CD4-positive, alpha-beta T cell (primary cell): ENCODE results near the gene P2RX4. TPM values are rescaled to one million over a fixed set of nuclear protein-coding genes. Genes with fewer than 3 reads are reported as not detected.

Experiments used
- ATAC-seq: fragments of 200-7000 bp; cut with Tn5 transposase; one replicate; pipeline ENCODE4 v1.10.0; 2022; ENCODE audit warnings: mild to moderate bottlenecking; ENCODE audit not compliant: poor library complexity
- CTCF ChIA-PET: fragments of 350-600 bp; sonication (Branson Sonifier 250); formaldehyde crosslinking; loops from one replicate; lab custom pipeline; 2021; ENCODE audit warnings: antibody characterized with exemption, inconsistent platforms; lab: Charles Lee
- POLR2A ChIA-PET: fragments of 350-600 bp; sonication (Branson Sonifier 250); formaldehyde crosslinking; loops from one replicate; lab custom pipeline; 2021; ENCODE audit warnings: antibody characterized with exemption, inconsistent platforms; lab: Charles Lee
- DNase-seq, 14 experiments: peaks; one replicate each; pipeline ENCODE4 v3.0.0-alpha.2; 2013 to 2020; ENCODE audit warnings: mixed read lengths in 2 of 14
- H3K27ac ChIP-seq, 2 donors: one replicate each; pipeline versions ENCODE4 v1.5.1 to v1.7.0; 2013; ENCODE audit warnings: low read length in 2 of 2, low read depth in 1 of 2, mild to moderate bottlenecking in 1 of 2
- H3K27me3 ChIP-seq, 2 experiments: 1 replicate in 1 of 2; 2 replicates in 1 of 2; pipeline versions ENCODE4 v1.6.1 to v1.7.0; 2013; ENCODE audit warnings: low read length in 2 of 2, control low read depth in 1 of 2, mild to moderate bottlenecking in 1 of 2, moderate library complexity in 1 of 2; ENCODE audit not compliant: insufficient read depth in 2 of 2, control insufficient read depth in 1 of 2
- H3K36me3 ChIP-seq: one replicate; pipeline ENCODE4 v1.6.1; 2013; ENCODE audit warnings: low read length, control low read depth; ENCODE audit not compliant: insufficient read depth
- H3K4me1 ChIP-seq: one replicate; pipeline ENCODE4 v1.6.1; 2013; ENCODE audit warnings: low read length, control low read depth; ENCODE audit not compliant: insufficient read depth
- H3K4me3 ChIP-seq: one replicate; pipeline ENCODE4 v1.5.1; 2013; ENCODE audit warnings: mild to moderate bottlenecking, low read length, moderate library complexity
- H3K9me3 ChIP-seq, 2 experiments: 1 replicate in 1 of 2; 2 replicates in 1 of 2; pipeline versions ENCODE4 v1.6.1 to v1.7.0; 2013; ENCODE audit warnings: low read length in 2 of 2, mild to moderate bottlenecking in 2 of 2, control low read depth in 1 of 2, moderate library complexity in 1 of 2; ENCODE audit not compliant: control insufficient read depth in 1 of 2, insufficient read depth in 1 of 2
- H3K27ac Mint-ChIP-seq: one replicate; pipeline ENCODE4 v1.8.0; 2020; ENCODE audit warnings: mixed read lengths
- H3K27me3 Mint-ChIP-seq: one replicate; pipeline ENCODE4 v1.8.0; 2021; ENCODE audit warnings: mixed read lengths
- H3K36me3 Mint-ChIP-seq: one replicate; pipeline ENCODE4 v1.8.0; 2021; ENCODE audit warnings: low read depth, mixed read lengths
- H3K4me1 Mint-ChIP-seq: one replicate; pipeline ENCODE4 v1.8.0; 2021; ENCODE audit warnings: low read depth, mixed read lengths
- H3K4me3 Mint-ChIP-seq: one replicate; pipeline ENCODE4 v1.8.0; 2020; ENCODE audit warnings: mild to moderate bottlenecking, mixed read lengths
- H3K9me3 Mint-ChIP-seq: one replicate; pipeline ENCODE4 v1.8.0; 2020; ENCODE audit warnings: mixed read lengths
- CTCF ChIP-seq: fragments of 200-600 bp; IDR thresholded peaks from one replicate; pipeline ENCODE4 v1.8.0; 2022; ENCODE audit warnings: antibody characterized with exemption, mild to moderate bottlenecking
- intact Hi-C, 2 experiments: fragments of 100-400 bp; cut with DNase I in 1 of 2; cut with micrococcal nuclease in 1 of 2; formaldehyde crosslinking; loops; one replicate each; pipeline versions ENCODE4 v1.15.1 to v1.9.0; 2023 to 2025; cut with DNase I, micrococcal nuclease
- total RNA-seq, 174 experiments: library from RNA in 2 of 174; stranded (reverse) in 2 of 174; gene quantifications; one replicate each; pipeline ENCODE4 v1.2.3 and lab custom pipeline; 2021 to 2026

The P2RX4 gene
- total RNA-seq, 2 experiments from 2014 or later: 36.2 to 37.4 TPM

GRCh38 chr12:121240062-121240420 is 30.1 kb downstream of the P2RX4 start:
- Mint-ChIP-seq H3K36me3 (peaks cover 26% of the 10 kb centered on the region), H3K4me3 (peak overlapping the region; percentile 90), H3K4me1 (peaks cover 51% of the 10 kb centered on the region), H3K9me3 (no peaks in the 10 kb centered on the region), H3K27me3 (no peaks in the 10 kb centered on the region), H3K27ac (peak overlapping the region; percentile 100)
- Histone ChIP-seq H3K4me3 (peak overlapping the region; percentile 47), H3K9me3 (no peaks in the 10 kb centered on the region), H3K4me1 (peaks cover 45% of the 10 kb centered on the region), H3K27ac (peak overlapping the region; percentile 86 to 88), H3K36me3 (peaks cover 31% of the 10 kb centered on the region), H3K27me3 (no peaks in the 10 kb centered on the region)
- ATAC-seq: peak; percentile 31
- no peak for DNase-seq
- no peak for TF ChIP-seq CTCF
- ChIA-PET POLR2A (interaction anchor here (0.6 to 2.9 kb wide), 12 partner anchors 10 to 949 kb away, joined by 3 to 43 read pairs (median 4); partner anchors contain the start of genes CAMKK2, P2RX4, RNF34 and RNU4-2), CTCF (interaction anchor here (1.2 to 3.2 kb wide), 3 partner anchors 10 to 180 kb away, joined by 3 to 18 read pairs (median 4); no protein-coding TSS in a partner anchor)
- intact Hi-C loops: loop anchor here (1.0 to 5.0 kb wide), 6 partner anchors 15 to 553 kb away; partner anchors contain the start of genes ANAPC5 (in 1 of the 2), CAMKK2 (in 1 of the 2), MLEC (in 1 of the 2) and P2RX4 (in 1 of the 2)

GRCh38 chr12:121240484-121241101 is 30.7 kb downstream of the P2RX4 start:
- intact Hi-C loops: loop anchor here (1.0 to 5.0 kb wide), 6 partner anchors 16 to 553 kb away; partner anchors contain the start of genes ANAPC5 (in 1 of the 2), CAMKK2 (in 1 of the 2), MLEC (in 1 of the 2) and P2RX4 (in 1 of the 2)
- Histone ChIP-seq H3K4me3 (peak overlapping the region; percentile 47), H3K9me3 (no peaks in the 10 kb centered on the region), H3K27ac (peak overlapping the region; percentile 86 to 88), H3K4me1 (peaks cover 45% of the 10 kb centered on the region), H3K36me3 (peaks cover 29% of the 10 kb centered on the region), H3K27me3 (no peaks in the 10 kb centered on the region)
- POLR2A ChIA-PET: interaction anchor here (0.9 to 2.9 kb wide), 9 partner anchors 10 to 949 kb away, joined by 3 to 43 read pairs (median 4); partner anchors contain the start of genes CAMKK2, P2RX4, RNF34 and RNU4-2
- ATAC-seq: peak; percentile 92
- Mint-ChIP-seq H3K4me3 (peak overlapping the region; percentile 90), H3K36me3 (peaks cover 22% of the 10 kb centered on the region), H3K27ac (peak overlapping the region; percentile 100), H3K27me3 (no peaks in the 10 kb centered on the region), H3K9me3 (no peaks in the 10 kb centered on the region), H3K4me1 (peaks cover 51% of the 10 kb centered on the region)
- CTCF ChIA-PET: interaction anchor here (1.2 to 3.2 kb wide), 3 partner anchors 10 to 181 kb away, joined by 3 to 18 read pairs (median 4); no protein-coding TSS in a partner anchor
- TF ChIP-seq CTCF: no peak
- peak; percentile 84 to 99 (median 92) for DNase-seq

GRCh38 chr12:121241156-121241970 is 31.4 kb downstream of the P2RX4 start:
- CTCF ChIA-PET: interaction anchor here (0.6 to 3.2 kb wide), 4 partner anchors 11 to 669 kb away, joined by 3 to 18 read pairs (median 4); no protein-coding TSS in a partner anchor
- no peaks in the 10 kb centered on the region for H3K9me3 ChIP-seq
- Mint-ChIP-seq H3K27ac (peak overlapping the region; percentile 100), H3K4me1 (peaks cover 51% of the 10 kb centered on the region), H3K4me3 (peak overlapping the region; percentile 90), H3K36me3 (peaks cover 19% of the 10 kb centered on the region), H3K27me3 (no peaks in the 10 kb centered on the region), H3K9me3 (no peaks in the 10 kb centered on the region)
- ATAC-seq: no peak
- POLR2A ChIA-PET: interaction anchor here (0.8 to 2.9 kb wide), 6 partner anchors 11 to 159 kb away, joined by 3 to 43 read pairs (median 6); partner anchors contain the start of genes CAMKK2, P2RX4 and RNF34
- peak overlapping the region; percentile 47 for H3K4me3 ChIP-seq
- no peak for TF ChIP-seq CTCF
- no peaks in the 10 kb centered on the region for H3K27me3 ChIP-seq
- intact Hi-C loops: loop anchor here in 1 of 2 experiments (2.0 to 5.0 kb wide), 3 partner anchors 17 to 554 kb away; partner anchors contain the start of genes ANAPC5 and MLEC
- peaks cover 25% of the 10 kb centered on the region for H3K36me3 ChIP-seq
- DNase-seq: peak in 2 of 14 experiments; percentile 28 to 51
- H3K4me1 ChIP-seq: peaks cover 45% of the 10 kb centered on the region
- peak overlapping the region; percentile 86 to 88 for H3K27ac ChIP-seq
